ENCODE measurements around the gene C15orf40. TPM values are rescaled to one million over a fixed set of nuclear protein-coding genes. Genes with fewer than 3 reads are reported as not detected.
A peak's percentile ranks its signal among the peaks of the same experiment; 100 is the strongest.

Gene C15orf40
- total RNA-seq, 2 donors from 2014 or later, result 15.4 to 22.1 TPM

DNA sequence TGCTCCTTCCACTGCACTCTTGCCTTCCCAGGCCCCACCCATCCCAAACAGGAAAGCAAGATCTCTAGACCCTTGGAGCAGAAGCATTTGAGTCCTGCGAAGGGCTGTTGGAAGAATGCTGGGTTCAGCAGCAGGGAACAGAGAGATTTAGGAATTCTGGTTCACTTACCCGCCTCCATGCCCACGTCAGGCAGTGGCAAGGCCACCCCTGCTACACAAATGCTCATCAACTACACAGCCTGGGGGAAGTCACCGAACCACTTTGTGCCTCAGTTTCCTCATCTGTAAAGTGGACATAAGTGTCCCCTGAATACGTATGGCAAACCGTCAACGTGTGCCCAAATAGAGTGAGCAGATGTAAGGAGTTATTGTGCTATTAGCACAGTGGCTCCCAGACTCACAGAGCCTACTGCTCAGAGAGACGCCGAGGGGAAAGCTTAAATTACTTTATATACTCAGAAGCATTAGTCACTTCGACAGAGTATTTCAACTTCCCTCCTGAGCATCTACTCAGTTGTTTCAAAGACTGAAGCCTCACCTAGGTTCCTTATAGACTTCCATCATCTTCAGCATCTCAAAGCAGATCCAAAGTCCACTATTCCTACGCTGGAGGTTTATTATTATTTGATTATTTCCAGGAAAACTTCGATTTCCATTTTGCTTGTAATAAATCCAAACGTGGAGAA is 59.8 kb downstream of the C15orf40 start:
- H3K9me3 ChIP-seq, result no peaks in the 10 kb centered on the region
- intact Hi-C loops (cut with DNase I), result no loop called here
- no peaks in the 10 kb centered on the region for H3K4me1 ChIP-seq (replicated peaks)
- TF ChIP-seq POLR2AphosphoS5 (IDR thresholded peaks at IDR 0.05) (no peak), POLR2A (IDR thresholded peaks at IDR 0.05) (no peak)
- TF ChIP-seq, protein P1, sequence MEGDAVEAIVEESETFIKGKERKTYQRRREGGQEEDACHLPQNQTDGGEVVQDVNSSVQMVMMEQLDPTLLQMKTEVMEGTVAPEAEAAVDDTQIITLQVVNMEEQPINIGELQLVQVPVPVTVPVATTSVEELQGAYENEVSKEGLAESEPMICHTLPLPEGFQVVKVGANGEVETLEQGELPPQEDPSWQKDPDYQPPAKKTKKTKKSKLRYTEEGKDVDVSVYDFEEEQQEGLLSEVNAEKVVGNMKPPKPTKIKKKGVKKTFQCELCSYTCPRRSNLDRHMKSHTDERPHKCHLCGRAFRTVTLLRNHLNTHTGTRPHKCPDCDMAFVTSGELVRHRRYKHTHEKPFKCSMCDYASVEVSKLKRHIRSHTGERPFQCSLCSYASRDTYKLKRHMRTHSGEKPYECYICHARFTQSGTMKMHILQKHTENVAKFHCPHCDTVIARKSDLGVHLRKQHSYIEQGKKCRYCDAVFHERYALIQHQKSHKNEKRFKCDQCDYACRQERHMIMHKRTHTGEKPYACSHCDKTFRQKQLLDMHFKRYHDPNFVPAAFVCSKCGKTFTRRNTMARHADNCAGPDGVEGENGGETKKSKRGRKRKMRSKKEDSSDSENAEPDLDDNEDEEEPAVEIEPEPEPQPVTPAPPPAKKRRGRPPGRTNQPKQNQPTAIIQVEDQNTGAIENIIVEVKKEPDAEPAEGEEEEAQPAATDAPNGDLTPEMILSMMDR (IDR thresholded peaks at IDR 0.05), result no peak
- H3K27me3 ChIP-seq (replicated peaks; ENCODE audit: insufficient read depth), result no peaks in the 10 kb centered on the region
- DNase-seq (ENCODE audit: low spot score), result no peak
- H3K4me3 ChIP-seq, result peak overlapping the region; percentile 86 to 89
- peak overlapping the region; percentile 89 to 96 for H3K27ac ChIP-seq
- WGBS, result 33% methylated on average over 13 of the region's 13 CpGs
- no peaks in the 10 kb centered on the region for H3K36me3 ChIP-seq

DNA sequence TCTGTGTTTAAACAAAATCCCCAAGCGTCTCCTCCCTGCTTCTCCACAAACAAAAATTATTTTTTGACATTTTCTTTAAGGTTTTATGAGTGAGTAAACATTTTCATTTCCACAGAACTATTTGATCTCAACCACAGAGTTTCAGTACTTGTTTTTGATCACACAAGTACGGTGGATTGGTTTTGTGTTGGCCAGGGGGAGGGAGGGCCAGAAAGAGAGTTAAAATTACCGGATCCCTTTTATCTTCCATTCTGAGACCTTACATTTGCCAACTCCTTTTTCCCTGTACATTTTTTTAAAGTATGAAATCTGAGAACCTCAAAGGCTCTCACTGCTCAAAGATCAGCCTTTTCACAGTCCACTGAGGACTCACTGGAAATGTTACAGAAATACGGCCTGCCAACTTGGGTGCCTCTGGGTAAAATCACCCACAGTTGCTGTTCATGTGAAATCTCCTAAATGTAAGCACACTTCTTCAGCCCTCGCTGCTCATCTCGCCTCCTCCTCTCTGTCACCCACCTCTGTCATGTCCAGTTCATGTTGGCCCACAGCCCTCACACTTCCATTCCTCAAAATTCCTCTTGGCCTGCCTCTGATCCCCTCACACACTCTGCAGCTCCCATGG is 60.6 kb downstream of the C15orf40 start:
- Histone ChIP-seq H3K9me3 (no peaks in the 10 kb centered on the region), H3K27ac (peak overlapping the region; percentile 89 to 96), H3K4me1 (replicated peaks) (no peaks in the 10 kb centered on the region), H3K36me3 (no peaks in the 10 kb centered on the region), H3K4me3 (peak overlapping the region; percentile 86 to 89), H3K27me3 (replicated peaks; ENCODE audit: insufficient read depth) (no peaks in the 10 kb centered on the region)
- no peak for DNase-seq (ENCODE audit: low spot score)
- WGBS, result 18% methylated on average over 6 of the region's 6 CpGs
- intact Hi-C loops (cut with DNase I), result no loop called here
- no peak for TF ChIP-seq POLR2AphosphoS5 (IDR thresholded peaks at IDR 0.05)
- TF ChIP-seq, protein P1 (IDR thresholded peaks at IDR 0.05), result no peak
- TF ChIP-seq POLR2A (IDR thresholded peaks at IDR 0.05), result no peak

DNA sequence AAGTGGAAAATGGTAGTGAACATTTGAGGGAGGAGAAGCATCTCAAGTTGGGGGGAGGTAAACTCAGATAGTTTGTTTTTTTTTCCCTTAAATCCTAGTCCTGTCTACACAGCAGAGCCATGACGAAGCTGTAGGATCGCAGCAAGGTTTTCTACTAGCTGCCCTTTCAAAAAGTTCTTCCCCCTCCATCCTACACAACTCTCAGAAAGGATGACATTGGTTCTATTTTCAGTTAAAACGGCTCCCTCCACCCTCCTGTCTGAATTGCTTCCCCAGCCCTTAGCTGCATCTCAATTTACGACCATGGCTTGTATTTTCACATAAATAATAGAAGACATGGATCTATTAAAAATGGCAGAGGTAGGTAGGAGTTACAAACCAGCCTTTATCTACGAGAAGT is 61.1 kb downstream of the C15orf40 start:
- TF ChIP-seq POLR2AphosphoS5 (IDR thresholded peaks at IDR 0.05), result no peak
- TF ChIP-seq POLR2A (IDR thresholded peaks at IDR 0.05), result no peak
- TF ChIP-seq, protein P1 (IDR thresholded peaks at IDR 0.05), result no peak
- peak overlapping the region; percentile 86 to 89 for H3K4me3 ChIP-seq
- no peak for DNase-seq (ENCODE audit: low spot score)
- intact Hi-C loops (cut with DNase I), result no loop called here
- 52% methylated on average over 5 of the region's 5 CpGs for WGBS
- no peaks in the 10 kb centered on the region for H3K9me3 ChIP-seq
- H3K4me1 ChIP-seq (replicated peaks), result no peaks in the 10 kb centered on the region
- no peaks in the 10 kb centered on the region for H3K27me3 ChIP-seq (replicated peaks; ENCODE audit: insufficient read depth)
- no peaks in the 10 kb centered on the region for H3K36me3 ChIP-seq
- peak overlapping the region; percentile 89 to 96 for H3K27ac ChIP-seq

DNA sequence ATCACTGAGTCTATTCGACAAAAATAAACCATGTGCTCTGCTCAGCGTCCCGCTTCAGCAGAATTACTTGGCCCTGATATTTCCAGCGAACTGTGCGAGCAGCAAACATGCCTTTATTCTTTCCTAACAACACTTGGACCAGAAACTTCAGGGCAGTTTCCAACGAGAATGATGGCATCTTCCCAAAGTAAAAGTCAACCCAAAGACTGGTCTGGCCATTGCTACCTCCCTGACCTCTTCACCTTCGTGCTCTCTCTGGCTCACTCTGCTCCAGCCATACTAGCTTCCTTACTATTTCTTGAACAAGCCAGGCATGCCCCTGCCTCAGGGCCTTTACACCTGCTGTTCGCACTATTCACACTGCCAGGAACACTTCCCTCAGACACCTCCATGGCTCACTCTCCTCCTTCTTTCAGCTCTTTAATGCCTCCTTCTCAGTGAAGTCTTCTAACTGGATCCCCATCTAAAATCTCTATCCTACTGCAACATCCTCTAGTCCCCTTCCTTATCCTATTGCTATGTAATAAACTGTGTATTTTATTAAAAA is 65.2 kb downstream of the C15orf40 start:
- no peak overlapping the region for H3K4me3 ChIP-seq
- peak overlapping the region; percentile 2 to 20 for H3K27ac ChIP-seq
- intact Hi-C loops (cut with DNase I), result no loop called here
- 86% methylated on average over 8 of the region's 8 CpGs for WGBS
- H3K36me3 ChIP-seq, result no peaks in the 10 kb centered on the region
- H3K4me1 ChIP-seq (replicated peaks), result peaks cover 24% of the 10 kb centered on the region
- no peaks in the 10 kb centered on the region for H3K27me3 ChIP-seq (replicated peaks; ENCODE audit: insufficient read depth)
- no peak for TF ChIP-seq POLR2AphosphoS5 (IDR thresholded peaks at IDR 0.05)
- TF ChIP-seq POLR2A (IDR thresholded peaks at IDR 0.05), result no peak
- DNase-seq (ENCODE audit: low spot score), result no peak
- no peaks in the 10 kb centered on the region for H3K9me3 ChIP-seq

DNA sequence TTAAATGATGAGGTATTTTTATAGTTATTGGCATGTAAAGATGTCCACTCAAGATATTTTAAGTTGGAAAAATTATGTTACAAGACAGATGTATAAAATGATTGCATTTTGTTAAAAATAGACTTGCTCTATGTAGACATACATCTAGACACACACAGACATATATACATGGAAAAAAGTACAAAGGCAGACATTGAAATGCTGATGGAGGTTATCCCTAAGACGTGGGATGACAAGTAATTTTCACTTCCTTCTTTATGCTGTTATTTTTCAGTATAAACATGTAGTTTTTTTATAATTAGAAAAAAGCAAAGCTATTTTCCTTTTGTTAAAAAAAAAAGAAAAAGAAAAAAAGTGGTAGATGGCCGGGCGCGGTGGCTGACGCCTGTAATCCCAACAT is 66.1 kb downstream of the C15orf40 start:
- intact Hi-C loops (cut with DNase I), result no loop called here
- no peak for TF ChIP-seq POLR2A (IDR thresholded peaks at IDR 0.05)
- Histone ChIP-seq H3K36me3 (no peaks in the 10 kb centered on the region), H3K27me3 (replicated peaks; ENCODE audit: insufficient read depth) (no peaks in the 10 kb centered on the region), H3K4me3 (no peak overlapping the region), H3K9me3 (no peaks in the 10 kb centered on the region), H3K4me1 (replicated peaks) (peaks cover 24% of the 10 kb centered on the region), H3K27ac (peak overlapping the region in 1 of 2 donors; percentile 2)
- DNase-seq (ENCODE audit: low spot score), result no peak
- WGBS, result 87% methylated on average over 5 of the region's 5 CpGs
